H9 (cell line): Measurements from ENCODE around the gene SDHA. TPM values are rescaled to one million over a fixed set of nuclear protein-coding genes. Genes with fewer than 3 reads are reported as not detected.

ENCODE experiments used
- DNase-seq: peaks from one replicate; pipeline ENCODE4 v3.0.0-alpha.2; 2017
- H2AFZ ChIP-seq: one replicate; pipeline ENCODE4 v1.6.1; 2013; ENCODE audit warnings: mild to moderate bottlenecking, low read length, control low read depth, moderate library complexity
- H2AK5ac ChIP-seq: 2 replicates; pipeline ENCODE4 v1.6.1; 2013; ENCODE audit warnings: low read length, control low read depth, mixed read lengths; ENCODE audit not compliant: insufficient read length
- H2BK120ac ChIP-seq: one replicate; pipeline ENCODE4 v1.6.1; 2013; ENCODE audit warnings: low read depth, mild to moderate bottlenecking, low read length, control low read depth, inconsistent platforms; ENCODE audit not compliant: poor library complexity, severe bottlenecking
- H2BK12ac ChIP-seq: 2 replicates; pipeline ENCODE4 v1.6.1; 2013; ENCODE audit warnings: low read length, control low read depth, mixed read lengths, low read depth; ENCODE audit not compliant: insufficient read length
- H2BK15ac ChIP-seq: 2 replicates; pipeline ENCODE4 v1.6.1; 2013; ENCODE audit warnings: low read depth, low read length, control low read depth
- H2BK20ac ChIP-seq: one replicate; pipeline ENCODE4 v1.6.1; 2013; ENCODE audit warnings: low read depth, mild to moderate bottlenecking, low read length, control low read depth, inconsistent platforms; ENCODE audit not compliant: poor library complexity, severe bottlenecking
- H2BK5ac ChIP-seq: 2 replicates; pipeline ENCODE4 v1.6.1; 2013; ENCODE audit warnings: low read length, control low read depth, mixed read lengths; ENCODE audit not compliant: insufficient read length
- H3K14ac ChIP-seq: 2 replicates; pipeline ENCODE4 v1.6.1; 2013; ENCODE audit warnings: low read length, control low read depth; ENCODE audit not compliant: insufficient read depth
- H3K18ac ChIP-seq: 2 replicates; pipeline ENCODE4 v1.6.1; 2013; ENCODE audit warnings: low read depth, mild to moderate bottlenecking, mixed read lengths, low read length, control low read depth; ENCODE audit not compliant: insufficient read length
- H3K23ac ChIP-seq: 2 replicates; pipeline ENCODE4 v1.6.1; 2013; ENCODE audit warnings: low read length, control low read depth, mixed read lengths, low read depth; ENCODE audit not compliant: insufficient read length
- H3K23me2 ChIP-seq: 2 replicates; pipeline ENCODE4 v1.6.1; 2013; ENCODE audit warnings: low read depth, mild to moderate bottlenecking, mixed read lengths, low read length, control low read depth; ENCODE audit not compliant: insufficient read length, poor library complexity, severe bottlenecking
- H3K27ac ChIP-seq: 2 replicates; pipeline ENCODE4 v1.5.1; 2013; ENCODE audit warnings: low read length, control low read depth, mixed read lengths, low read depth; ENCODE audit not compliant: insufficient read length
- H3K27me3 ChIP-seq: 2 replicates; pipeline ENCODE4 v1.6.1; 2013; ENCODE audit warnings: low read length, control low read depth, inconsistent platforms; ENCODE audit not compliant: insufficient read depth
- H3K4ac ChIP-seq: 2 replicates; pipeline ENCODE4 v1.6.1; 2013; ENCODE audit warnings: low read depth, mild to moderate bottlenecking, control low read depth, inconsistent platforms, low read length, moderate library complexity
- H3K4me1 ChIP-seq: 2 replicates; pipeline ENCODE4 v1.6.1; 2013; ENCODE audit warnings: low read length, control low read depth, inconsistent platforms; ENCODE audit not compliant: insufficient read depth
- H3K4me2 ChIP-seq: 2 replicates; pipeline ENCODE4 v1.6.1; 2013; ENCODE audit warnings: low read length, control low read depth, mixed read lengths; ENCODE audit not compliant: insufficient read length, insufficient read depth
- H3K56ac ChIP-seq: 2 replicates; pipeline ENCODE4 v1.6.1; 2013; ENCODE audit warnings: low read depth, mild to moderate bottlenecking, mixed read lengths, low read length, control low read depth; ENCODE audit not compliant: insufficient read length
- H3K79me1 ChIP-seq: 2 replicates; pipeline ENCODE4 v1.6.1; 2013; ENCODE audit warnings: low read depth, mild to moderate bottlenecking, moderate library complexity, low read length, control low read depth, inconsistent platforms; ENCODE audit not compliant: insufficient read depth, poor library complexity, severe bottlenecking
- H3K79me2 ChIP-seq: 2 replicates; pipeline ENCODE4 v1.6.1; 2013; ENCODE audit warnings: low read length, control low read depth, inconsistent platforms; ENCODE audit not compliant: insufficient read depth
- H3K9ac ChIP-seq: 2 replicates; pipeline ENCODE4 v1.6.1; 2013; ENCODE audit warnings: low read length, control low read depth, mixed read lengths; ENCODE audit not compliant: insufficient read length; ENCODE audit errors: extremely low read depth
- H3K9me3 ChIP-seq: one replicate; pipeline ENCODE4 v1.6.1; 2013; ENCODE audit warnings: low read depth, low read length, inconsistent platforms; ENCODE audit not compliant: control insufficient read depth
- H3T11ph ChIP-seq: one replicate; pipeline ENCODE4 v1.6.1; 2013; ENCODE audit warnings: mild to moderate bottlenecking, low read length, control low read depth, inconsistent platforms
- H4K20me1 ChIP-seq: one replicate; pipeline ENCODE4 v1.6.1; 2013; ENCODE audit not compliant: control insufficient read depth, insufficient read length, insufficient read depth
- H4K5ac ChIP-seq: 2 replicates; pipeline ENCODE4 v1.6.1; 2013; ENCODE audit warnings: low read depth, mild to moderate bottlenecking, mixed read lengths, low read length, control low read depth; ENCODE audit not compliant: insufficient read length
- H4K8ac ChIP-seq: replicated peaks from 2 replicates; pipeline ENCODE4 v1.6.1; 2013; ENCODE audit warnings: low read length, control low read depth, mixed read lengths, low read depth; ENCODE audit not compliant: insufficient read length
- H4K91ac ChIP-seq: 2 replicates; pipeline ENCODE4 v1.6.1; 2013; ENCODE audit warnings: low read depth, mild to moderate bottlenecking, moderate library complexity, mixed read lengths, low read length, control low read depth; ENCODE audit not compliant: insufficient read length
- H3K27ac Mint-ChIP-seq, 3 experiments: 2 replicates in 2 of 3; 3 replicates in 1 of 3; pipeline ENCODE4 v1.8.0; 2020 to 2021; ENCODE audit warnings: mixed read lengths in 3 of 3, mild to moderate bottlenecking in 1 of 3, moderate library complexity in 1 of 3
- H3K27me3 Mint-ChIP-seq: 2 replicates; pipeline ENCODE4 v1.8.0; 2021; ENCODE audit warnings: low read depth, mild to moderate bottlenecking, moderate library complexity, mixed read lengths
- H3K36me3 Mint-ChIP-seq, 3 experiments: 2 replicates in 2 of 3; 3 replicates in 1 of 3; pipeline ENCODE4 v1.8.0; 2020 to 2021; ENCODE audit warnings: low read depth in 3 of 3, mixed read lengths in 3 of 3; ENCODE audit not compliant: insufficient read depth in 1 of 3
- H3K4me1 Mint-ChIP-seq, 2 experiments: 2 replicates each; pipeline ENCODE4 v1.8.0; 2020; ENCODE audit warnings: mixed read lengths in 2 of 2
- H3K4me3 Mint-ChIP-seq, 2 experiments: 2 replicates in 1 of 2; 3 replicates in 1 of 2; pipeline ENCODE4 v1.8.0; 2020 to 2021; ENCODE audit warnings: mild to moderate bottlenecking in 2 of 2, mixed read lengths in 2 of 2, moderate library complexity in 1 of 2
- H3K9me3 Mint-ChIP-seq, 2 experiments: 2 replicates in 1 of 2; 3 replicates in 1 of 2; pipeline ENCODE4 v1.8.0; 2020; ENCODE audit warnings: mild to moderate bottlenecking in 2 of 2, mixed read lengths in 2 of 2, moderate library complexity in 1 of 2
- WGBS: extraction: QIAGEN DNeasy Blood & Tissue Kit; methylation state at CpG from one replicate; pipeline ENCODE4 v1.1.7; 2013; ENCODE audit warnings: missing lambda C conversion rate, low lambda C conversion rate, mixed read lengths; ENCODE audit not compliant: insufficient read length; ENCODE audit errors: extremely low coverage; 5-methylcytosine and 5-hydroxymethylcytosine counted together
- total RNA-seq: library from RNA; stranded (reverse); gene quantifications from 2 replicates; pipeline ENCODE4 v1.2.1, GENCODE V29; 2021
- TF ChIP-seq, protein P1 (sequence below): fragments of 200-600 bp; sonication (generic); conservative IDR thresholded peaks from 3 replicates; pipeline ENCODE4 v1.8.0; 2021; ENCODE audit warnings: antibody characterized with exemption, mild to moderate bottlenecking

SDHA gene
- total RNA-seq, 1 experiment from 2014 or later, result 84.8 TPM

DNA sequence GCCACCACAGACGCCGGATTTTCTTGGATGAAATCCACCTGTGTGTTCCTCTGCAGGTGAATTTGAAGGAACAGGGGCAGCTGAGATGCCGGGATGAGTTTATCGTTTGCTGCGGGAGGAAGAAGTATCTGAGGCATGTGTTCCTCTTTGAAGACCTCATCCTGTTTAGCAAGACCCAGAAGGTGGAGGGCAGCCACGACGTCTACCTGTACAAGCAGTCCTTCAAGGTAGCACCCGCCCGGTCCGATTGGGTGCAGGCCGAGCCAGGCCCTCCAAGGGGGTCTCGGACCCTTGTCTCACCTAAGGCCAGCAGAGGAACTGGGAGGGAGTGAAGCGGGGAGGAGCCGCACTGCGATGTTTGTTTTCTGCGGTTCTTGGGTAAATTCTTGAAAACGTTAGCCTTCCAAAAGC is 45.3 kb upstream of the SDHA start:
- no peak overlapping the region for H3K18ac ChIP-seq
- H3K4me3 Mint-ChIP-seq, result no peak overlapping the region; a peak in 1 of 5 replicates
- no peak overlapping the region for H3K4me2 ChIP-seq
- H3K4me1 ChIP-seq, result no peaks in the 10 kb centered on the region
- no peak overlapping the region for H3K23ac ChIP-seq
- no peak overlapping the region for H4K5ac ChIP-seq
- TF ChIP-seq, protein P1, sequence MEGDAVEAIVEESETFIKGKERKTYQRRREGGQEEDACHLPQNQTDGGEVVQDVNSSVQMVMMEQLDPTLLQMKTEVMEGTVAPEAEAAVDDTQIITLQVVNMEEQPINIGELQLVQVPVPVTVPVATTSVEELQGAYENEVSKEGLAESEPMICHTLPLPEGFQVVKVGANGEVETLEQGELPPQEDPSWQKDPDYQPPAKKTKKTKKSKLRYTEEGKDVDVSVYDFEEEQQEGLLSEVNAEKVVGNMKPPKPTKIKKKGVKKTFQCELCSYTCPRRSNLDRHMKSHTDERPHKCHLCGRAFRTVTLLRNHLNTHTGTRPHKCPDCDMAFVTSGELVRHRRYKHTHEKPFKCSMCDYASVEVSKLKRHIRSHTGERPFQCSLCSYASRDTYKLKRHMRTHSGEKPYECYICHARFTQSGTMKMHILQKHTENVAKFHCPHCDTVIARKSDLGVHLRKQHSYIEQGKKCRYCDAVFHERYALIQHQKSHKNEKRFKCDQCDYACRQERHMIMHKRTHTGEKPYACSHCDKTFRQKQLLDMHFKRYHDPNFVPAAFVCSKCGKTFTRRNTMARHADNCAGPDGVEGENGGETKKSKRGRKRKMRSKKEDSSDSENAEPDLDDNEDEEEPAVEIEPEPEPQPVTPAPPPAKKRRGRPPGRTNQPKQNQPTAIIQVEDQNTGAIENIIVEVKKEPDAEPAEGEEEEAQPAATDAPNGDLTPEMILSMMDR, result no peak
- H3K27ac ChIP-seq, result no peak overlapping the region
- no peaks in the 10 kb centered on the region for H3K27me3 ChIP-seq
- H3K9ac ChIP-seq, result no peak overlapping the region
- peak overlapping the region in 1 of 3 experiments; percentile 57; a peak in 1 of 7 replicates for H3K27ac Mint-ChIP-seq
- H3K9me3 ChIP-seq, result no peaks in the 10 kb centered on the region
- no peak overlapping the region for H3T11ph ChIP-seq
- no peak overlapping the region for H3K14ac ChIP-seq
- no CpG with 5 or more reads among the region's 17 CpGs for WGBS
- no peak overlapping the region for H2AFZ ChIP-seq
- no peak overlapping the region for H4K91ac ChIP-seq
- no peak overlapping the region for H3K4ac ChIP-seq
- no peak overlapping the region for H2BK5ac ChIP-seq
- no peaks in the 10 kb centered on the region for H3K79me2 ChIP-seq
- no peak overlapping the region for H4K8ac ChIP-seq
- H2BK120ac ChIP-seq, result no peak overlapping the region
- no peaks in the 10 kb centered on the region for H3K23me2 ChIP-seq
- DNase-seq, result no peak
- H3K56ac ChIP-seq, result no peak overlapping the region
- H3K79me1 ChIP-seq, result no peaks in the 10 kb centered on the region
- H4K20me1 ChIP-seq, result no peaks in the 10 kb centered on the region
- no peak overlapping the region for H2BK12ac ChIP-seq
- no peak overlapping the region for H2AK5ac ChIP-seq
- no peaks in the 10 kb centered on the region for H3K4me1 Mint-ChIP-seq
- peaks cover 4 to 46% (median 41%) of the 10 kb centered on the region in 3 experiments; a peak in 6 of 7 replicates for H3K36me3 Mint-ChIP-seq
- no peak overlapping the region for H2BK20ac ChIP-seq
- H2BK15ac ChIP-seq, result no peak overlapping the region
- no peaks in the 10 kb centered on the region; the same call in 1 of the 2 replicates for H3K27me3 Mint-ChIP-seq
- H3K9me3 Mint-ChIP-seq, result no peaks in the 10 kb centered on the region
